Activated effector memory CD4-positive, alpha-beta T cell treated with Interleukin-2 at 50 U/mL for 16 hours (primary cell): ENCODE results near the gene CISH.

Experiments used
- DNase-seq: peaks from one replicate; pipeline ENCODE4 v3.0.0-alpha.2; 2020

The CISH gene

GRCh38 chr3:50612234-50612882 is 784 bp upstream of the CISH start:
- no peak for DNase-seq

DNA sequence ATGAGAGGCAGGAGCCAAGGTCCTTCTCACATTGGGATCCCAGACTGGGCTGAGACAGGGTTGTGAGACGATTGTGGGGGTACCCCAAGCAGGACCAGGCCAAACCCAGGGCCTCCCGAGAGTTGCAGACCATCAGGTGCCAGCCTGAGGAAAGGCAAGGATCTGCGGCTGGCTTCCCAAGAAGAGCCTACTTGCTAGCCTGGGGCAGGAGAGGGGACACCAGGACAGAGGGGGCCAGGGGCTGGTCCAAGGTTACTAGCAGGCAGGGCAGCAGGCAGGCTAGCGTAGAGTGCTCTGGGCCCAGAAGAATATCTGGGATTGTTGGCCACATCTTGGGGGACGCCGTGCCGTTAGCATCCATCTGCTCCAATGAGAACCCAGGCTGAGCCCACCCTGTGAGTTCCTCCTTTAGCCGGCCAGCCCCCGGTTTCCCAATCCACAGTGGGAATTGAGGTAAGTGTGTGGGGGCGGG is 546 bp downstream of the CISH start:
- no peak for DNase-seq

GRCh38 chr3:50610181-50610971 is 1.2 kb downstream of the CISH start:
- peak; percentile 55 for DNase-seq

- DNase-seq: no peak
Measured at GRCh38 chr3:50609763-50610085, 1.9 kb downstream of the CISH start.

DNA sequence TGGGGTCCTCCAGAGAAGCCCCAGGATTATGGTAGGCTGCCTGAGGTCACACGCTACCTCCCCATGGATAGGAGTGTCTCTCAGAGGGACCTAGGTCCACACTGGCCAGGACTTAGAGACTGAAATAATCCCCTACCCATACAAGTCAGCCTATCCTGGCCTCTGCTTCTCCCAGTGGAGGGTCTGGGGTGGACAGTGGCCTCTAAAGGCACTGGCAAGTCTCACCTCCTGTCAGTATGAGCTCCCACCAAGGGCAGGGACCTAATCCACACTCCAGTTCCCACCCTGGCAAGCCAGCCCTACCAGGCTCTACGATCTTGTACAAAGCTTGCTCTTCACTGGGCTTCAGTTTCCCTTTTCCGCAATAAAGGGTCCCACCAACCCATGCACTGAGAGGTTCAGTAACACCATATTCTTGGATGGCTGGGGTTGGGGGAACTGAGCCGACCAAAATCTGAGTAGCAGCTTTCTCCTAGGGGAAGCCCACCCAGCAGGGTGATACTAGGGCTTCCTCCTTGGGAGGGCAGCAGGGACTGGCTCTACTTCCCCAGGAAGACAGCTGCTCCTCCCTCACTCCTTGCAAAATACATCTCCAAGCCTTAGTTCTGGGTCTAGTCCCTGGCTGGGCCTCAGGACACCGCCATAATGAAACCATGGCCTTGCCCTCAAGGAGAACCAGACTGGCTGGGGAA is 2.4 kb downstream of the CISH start:
- DNase-seq: no peak

- DNase-seq: no peak
Measured at GRCh38 chr3:50608278-50608677, 3.3 kb downstream of the CISH start.

DNA sequence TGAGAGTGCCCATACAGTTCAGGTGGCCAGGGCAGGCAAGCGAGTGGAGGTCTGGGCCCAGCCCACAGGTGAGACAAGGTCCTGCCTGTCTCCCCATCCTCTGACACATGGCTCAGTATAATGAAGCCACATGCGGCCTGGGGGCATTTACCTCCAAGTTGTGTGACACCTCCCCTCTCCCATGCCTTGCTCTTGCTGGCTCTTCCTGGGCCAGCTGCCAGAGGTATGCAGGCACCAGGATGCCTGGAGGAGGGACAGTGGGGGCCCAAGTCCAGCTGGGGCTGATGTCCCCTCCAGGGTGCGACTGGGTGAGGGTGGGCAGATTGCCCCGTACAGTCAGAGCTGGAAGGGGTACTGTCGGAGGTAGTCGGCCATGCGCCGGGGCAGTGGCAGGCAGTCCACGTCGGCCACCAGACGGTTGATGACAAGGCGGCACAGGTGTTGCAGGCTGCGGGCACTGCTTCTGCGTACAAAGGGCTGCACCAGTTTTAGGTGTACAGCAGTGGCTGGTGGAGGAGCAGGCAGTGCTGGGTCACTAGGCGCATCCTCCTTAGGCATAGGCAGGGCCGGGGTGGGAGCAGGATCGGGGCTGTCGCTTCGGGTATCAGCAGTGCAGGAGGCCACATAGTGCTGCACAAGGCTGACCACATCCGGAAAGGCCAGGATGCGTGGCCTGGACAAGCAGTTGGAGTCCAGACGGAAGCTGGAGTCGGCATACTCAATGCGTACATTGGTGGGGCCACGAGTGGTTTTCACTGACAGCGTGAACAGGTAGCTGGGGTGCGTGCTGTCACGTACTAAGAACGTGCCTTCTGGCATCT is 4.1 kb downstream of the CISH start:
- no peak for DNase-seq

- no peak for DNase-seq
Measured at GRCh38 chr3:50606596-50606995, 5.0 kb downstream of the CISH start.

DNA sequence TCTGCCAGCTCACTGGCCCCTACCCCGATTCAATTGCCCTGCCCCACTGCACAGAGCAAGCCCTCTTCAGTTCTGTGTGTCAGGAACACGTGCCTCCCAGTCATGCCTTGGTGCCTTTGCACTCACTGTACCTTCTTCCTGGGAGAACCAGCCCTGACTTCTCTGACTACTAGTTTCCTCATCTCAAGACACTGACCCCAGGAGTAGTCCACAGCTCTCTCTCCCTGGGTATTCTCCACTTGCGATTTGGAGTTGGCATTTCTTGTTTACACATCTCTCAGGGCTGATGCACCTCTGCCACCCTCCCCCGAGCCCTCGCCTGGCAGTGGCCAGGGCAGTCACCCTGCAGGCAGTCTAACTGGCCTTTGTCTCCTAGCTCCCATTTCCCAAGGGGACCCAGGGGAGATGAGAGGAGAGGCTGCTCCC is 5.7 kb downstream of the CISH start:
- DNase-seq: no peak

DNA sequence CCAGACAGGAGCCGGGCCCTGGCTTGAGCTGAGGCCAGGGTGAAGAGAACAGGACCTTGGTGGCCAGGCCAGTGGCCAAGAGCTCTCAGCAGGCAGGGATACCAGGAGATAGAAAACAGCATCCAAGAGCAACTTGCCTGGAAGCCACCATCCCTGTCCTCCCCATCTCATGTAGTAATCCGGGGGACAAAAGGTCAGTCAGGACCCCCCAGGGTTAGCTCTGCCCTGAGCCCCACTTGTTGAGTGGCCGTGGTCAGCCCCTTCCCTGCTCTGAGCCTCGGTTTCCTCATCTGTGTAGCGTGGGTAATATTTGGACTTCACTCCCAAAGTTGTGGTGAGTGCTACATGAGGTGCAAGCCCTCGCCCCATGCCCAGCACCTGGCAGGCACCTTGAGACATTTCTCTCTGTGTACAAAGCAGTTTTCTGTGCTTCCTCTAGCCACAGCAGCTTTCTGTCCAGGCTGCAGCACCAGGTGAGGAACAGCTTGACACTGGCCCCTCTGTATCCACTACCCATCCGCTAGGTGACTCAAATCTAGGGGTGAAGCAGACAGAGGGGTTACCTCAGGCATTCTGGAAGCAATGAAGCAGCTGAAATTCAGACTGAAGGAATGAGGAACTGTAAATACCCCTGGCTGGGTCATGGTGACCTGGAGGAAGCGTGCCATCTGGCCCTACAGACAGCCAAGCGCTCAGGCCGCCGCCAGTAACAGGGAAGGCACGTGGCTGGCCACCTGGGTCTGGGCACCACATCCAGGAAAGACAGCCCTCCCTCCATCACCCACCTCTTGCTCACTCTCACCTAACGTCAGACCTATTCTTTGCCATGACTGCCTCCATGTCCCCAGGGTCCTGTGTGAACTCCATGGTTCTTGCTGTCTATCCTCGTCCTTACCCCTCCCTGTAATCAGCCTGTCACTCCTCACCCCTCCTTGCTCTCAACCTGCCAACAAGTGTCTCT is 6.7 kb downstream of the CISH start:
- no peak for DNase-seq

DNA sequence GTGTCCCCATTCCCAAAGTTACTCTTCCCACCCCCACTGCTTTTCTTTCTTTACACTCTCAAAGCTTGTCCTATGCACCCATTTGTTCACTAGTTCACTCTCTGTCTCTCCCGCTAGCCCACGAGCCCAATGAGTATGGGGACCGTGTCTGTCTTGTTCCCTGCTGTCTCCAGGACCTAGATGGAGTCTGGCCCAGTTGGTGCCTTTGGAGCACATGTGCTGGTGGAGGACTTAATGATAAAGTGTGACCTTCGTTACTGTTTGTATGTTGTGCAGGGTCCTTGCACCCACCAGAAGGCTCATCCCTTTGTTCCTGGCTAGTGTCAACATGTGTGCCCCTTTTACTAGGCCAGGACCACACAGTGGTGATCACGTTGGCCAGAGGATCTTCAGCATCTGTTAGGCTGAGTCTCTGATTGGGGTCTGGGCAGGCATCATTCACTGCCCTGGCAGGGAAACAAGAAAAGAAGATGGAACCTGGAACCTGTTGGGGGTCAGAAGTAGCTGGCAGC is 7.4 kb downstream of the CISH start:
- no peak for DNase-seq

GRCh38 chr3:50603261-50604109 is 8.1 kb downstream of the CISH start:
- no peak for DNase-seq

- DNase-seq: no peak
Measured at GRCh38 chr3:50602595-50603191, 8.9 kb downstream of the CISH start.

GRCh38 chr3:50600841-50601591 is 10.6 kb downstream of the CISH start:
- peak; percentile 83 for DNase-seq

- no peak for DNase-seq
Measured at GRCh38 chr3:50600141-50600753, 11.3 kb downstream of the CISH start.

GRCh38 chr3:50599716-50600118 is 11.9 kb downstream of the CISH start:
- DNase-seq: no peak

DNA sequence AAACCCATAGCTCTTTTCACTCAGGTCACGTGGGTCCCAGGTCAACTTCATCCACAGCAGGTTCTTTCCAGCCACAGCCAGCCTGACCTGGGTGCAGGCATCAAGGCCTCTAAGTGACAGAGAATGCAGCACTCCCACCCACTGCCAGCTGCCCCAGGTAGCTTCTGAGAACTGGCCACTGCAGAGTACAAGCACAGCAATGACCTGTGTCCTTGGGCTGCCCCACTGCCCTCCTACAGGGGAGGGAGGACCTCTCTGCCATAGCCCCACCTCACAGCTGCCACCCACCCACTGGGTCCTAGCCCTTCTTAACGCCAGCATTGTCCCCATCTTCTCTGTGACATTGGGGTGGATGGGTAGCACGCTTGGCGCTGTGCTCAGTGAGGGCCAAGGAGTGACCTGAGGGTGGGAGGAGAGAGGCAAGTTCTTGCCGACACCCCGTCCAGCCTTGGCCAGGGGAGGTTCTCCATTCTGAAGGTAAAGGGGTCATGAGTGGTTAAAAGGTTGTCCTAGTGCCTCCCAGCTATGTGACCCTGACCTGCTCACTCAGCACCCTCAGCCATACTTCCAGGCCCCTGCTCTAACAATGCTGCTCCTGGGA is 12.4 kb downstream of the CISH start:
- no peak for DNase-seq

GRCh38 chr3:50594253-50594785 is 17.3 kb downstream of the CISH start:
- no peak for DNase-seq
